Fibroblast of mammary gland (primary cell): ENCODE measurements around the gene RPN1.

ENCODE experiments used
- DNase-seq: peaks from one replicate; pipeline ENCODE4 v3.0.0-alpha.2; 2010; ENCODE audit warnings: low read depth
- H3K4me3 ChIP-seq: 2 replicates; pipeline ENCODE4 v1.5.1; 2011; ENCODE audit warnings: low read depth, mild to moderate bottlenecking, low read length, moderate library complexity; ENCODE audit not compliant: control insufficient read depth
- CTCF ChIP-seq: conservative IDR thresholded peaks from 2 replicates; pipeline ENCODE4 v1.5.1; 2011; ENCODE audit warnings: low read depth, low read length, inconsistent platforms; ENCODE audit not compliant: control insufficient read depth, insufficient read depth

RPN1 gene

GRCh38 chr3:128623762-128624176 is 26.8 kb downstream of the RPN1 start:
- peak; percentile 94 for DNase-seq
- H3K4me3 ChIP-seq = no peak overlapping the region
- TF ChIP-seq CTCF = no peak

GRCh38 chr3:128621931-128622330 is 28.7 kb downstream of the RPN1 start:
- no peak overlapping the region for H3K4me3 ChIP-seq

GRCh38 chr3:128621234-128621633 is 29.4 kb downstream of the RPN1 start:
- TF ChIP-seq CTCF = no peak
- no peak for DNase-seq
- no peak overlapping the region for H3K4me3 ChIP-seq

More at GRCh38 chr3:128621931-128622330, 28.7 kb downstream of the RPN1 start:
- TF ChIP-seq CTCF = no peak
- DNase-seq = no peak

GRCh38 chr3:128620268-128620691 is 30.3 kb downstream of the RPN1 start:
- no peak for TF ChIP-seq CTCF
- H3K4me3 ChIP-seq = no peak overlapping the region
- no peak for DNase-seq

- no peak for TF ChIP-seq CTCF
- no peak overlapping the region for H3K4me3 ChIP-seq
- peak; percentile 97 for DNase-seq
Measured at GRCh38 chr3:128619146-128619890, 31.3 kb downstream of the RPN1 start.

GRCh38 chr3:128618398-128618726 is 32.3 kb downstream of the RPN1 start:
- DNase-seq = peak; percentile 29
- peak overlapping the region; percentile 81 for H3K4me3 ChIP-seq
- no peak for TF ChIP-seq CTCF
